ENCODE measurements around the gene EHD1.

EHD1 gene

DNA sequence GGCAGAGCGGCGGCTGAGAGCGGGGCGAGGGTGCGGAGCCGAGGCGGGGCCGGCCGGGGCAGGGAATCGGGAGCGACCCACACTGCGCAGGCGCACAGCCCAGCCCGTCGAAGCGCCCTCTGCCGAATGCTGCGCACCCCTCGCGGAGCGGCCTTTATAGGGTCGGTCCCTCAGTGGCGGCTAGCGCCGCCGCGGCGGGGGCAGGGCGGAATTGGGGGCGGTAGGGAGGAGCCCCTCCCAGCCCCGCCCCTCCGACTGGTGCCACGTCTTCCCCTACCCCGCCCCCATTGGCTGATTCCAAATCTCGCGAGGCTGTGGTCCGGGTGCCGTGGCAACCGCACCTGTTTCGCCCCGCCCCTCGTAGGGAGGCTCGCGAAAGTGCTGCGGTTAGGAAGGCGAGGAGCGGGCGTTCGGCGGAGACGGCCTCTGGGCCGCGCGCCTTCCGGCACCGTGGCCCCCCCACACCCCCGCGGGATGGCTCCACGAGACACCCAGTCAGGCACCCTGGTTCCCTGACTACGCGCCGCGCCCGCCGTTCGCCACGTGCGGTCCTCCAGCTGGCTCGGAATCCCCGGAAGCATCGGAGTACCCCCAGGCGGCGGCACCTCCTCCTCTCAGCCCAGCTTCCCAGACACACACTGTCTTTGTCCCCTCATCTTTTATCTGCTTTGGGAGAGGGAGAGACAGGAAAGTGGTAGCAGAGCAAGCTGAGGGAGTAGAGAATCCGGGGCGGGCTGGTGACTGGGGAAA is at the start of gene EHD1:
Gene EHD1 (minus strand): TSS at position 128 of the 750 bp plus-strand sequence. CDS start 157 bp downstream, outside the sequence.
- DNase-seq, result peak; percentile 99

DNA sequence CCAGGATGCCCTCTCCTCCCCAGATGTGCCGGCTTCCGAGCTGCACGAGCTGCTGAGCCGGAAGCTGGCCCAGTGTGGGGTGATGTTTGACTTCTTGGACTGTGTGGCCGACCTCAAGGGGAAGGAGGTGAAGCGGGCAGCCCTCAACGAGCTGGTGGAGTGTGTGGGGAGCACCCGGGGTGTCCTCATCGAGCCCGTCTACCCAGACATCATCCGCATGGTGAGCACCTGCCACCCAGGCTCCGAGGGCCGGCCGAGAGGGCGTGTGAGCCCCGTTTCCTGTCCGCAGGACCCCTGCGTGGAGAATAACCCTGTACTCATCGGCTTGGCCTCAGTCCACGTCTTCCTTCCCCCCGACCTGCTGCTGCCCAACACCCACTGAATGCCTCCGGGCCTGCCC is 48.3 kb upstream of the EHD1 start:
- no peak for DNase-seq

DNA sequence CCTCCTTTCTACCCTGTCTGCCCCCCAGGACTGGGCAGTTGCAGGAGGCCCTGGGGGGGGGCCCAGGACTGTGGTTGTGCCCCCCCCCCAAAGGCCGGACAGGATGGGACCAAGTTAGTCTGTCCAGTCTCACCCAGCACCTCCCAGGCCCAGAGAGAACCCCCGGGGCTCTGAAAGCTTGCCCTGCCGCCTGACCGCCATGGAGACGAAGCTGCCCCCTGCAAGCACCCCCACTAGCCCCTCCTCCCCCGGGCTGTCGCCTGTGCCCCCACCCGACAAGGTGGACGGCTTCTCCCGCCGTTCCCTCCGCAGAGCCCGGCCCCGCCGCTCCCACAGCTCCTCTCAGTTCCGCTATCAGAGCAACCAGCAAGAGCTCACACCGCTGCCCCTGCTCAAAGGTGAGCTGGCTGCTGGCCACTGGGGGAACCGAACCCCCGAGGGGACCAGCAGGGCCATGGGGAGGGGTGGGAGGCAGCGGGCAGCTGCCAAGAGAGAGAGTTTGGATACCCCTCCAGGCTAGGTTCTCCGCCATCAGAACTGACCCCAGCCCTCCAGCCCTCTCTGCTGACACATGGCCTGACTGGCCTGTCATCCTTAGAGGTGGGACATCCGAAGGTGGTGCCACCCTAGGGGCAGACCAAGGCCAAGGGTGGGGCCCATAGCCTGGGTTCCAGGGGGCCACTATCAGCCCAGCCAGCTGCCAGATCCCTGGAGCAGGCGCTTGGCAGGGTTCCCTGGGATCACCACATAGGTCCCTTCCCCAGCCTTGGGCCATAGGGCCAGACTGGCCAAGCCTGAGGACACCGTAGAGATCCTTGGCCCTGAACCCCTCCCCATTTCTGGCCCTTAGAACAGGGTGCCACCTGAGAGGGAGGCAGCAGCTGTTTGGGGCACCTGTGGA is 47.4 kb upstream of the EHD1 start:
- no peak for DNase-seq

DNA sequence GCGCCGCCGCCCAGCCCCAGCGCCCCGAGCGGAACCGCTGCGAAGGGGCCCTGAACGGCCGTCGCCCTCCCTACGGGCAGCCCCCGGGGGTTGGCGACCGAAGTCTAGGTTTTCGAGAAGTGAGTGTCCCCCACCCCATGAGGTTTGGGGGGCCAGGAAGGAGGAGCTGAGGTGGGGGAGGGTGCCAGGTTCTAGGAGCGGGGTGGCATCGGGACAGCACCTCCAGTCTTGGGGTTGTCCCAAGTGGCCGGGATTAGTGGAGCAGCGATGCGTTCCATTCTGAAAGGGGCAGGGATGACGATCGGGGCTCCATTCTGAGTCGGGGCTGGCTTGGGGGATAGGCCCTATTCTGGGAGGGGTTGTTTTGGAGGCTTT is 46.5 kb upstream of the EHD1 start:
- no peak for DNase-seq

DNA sequence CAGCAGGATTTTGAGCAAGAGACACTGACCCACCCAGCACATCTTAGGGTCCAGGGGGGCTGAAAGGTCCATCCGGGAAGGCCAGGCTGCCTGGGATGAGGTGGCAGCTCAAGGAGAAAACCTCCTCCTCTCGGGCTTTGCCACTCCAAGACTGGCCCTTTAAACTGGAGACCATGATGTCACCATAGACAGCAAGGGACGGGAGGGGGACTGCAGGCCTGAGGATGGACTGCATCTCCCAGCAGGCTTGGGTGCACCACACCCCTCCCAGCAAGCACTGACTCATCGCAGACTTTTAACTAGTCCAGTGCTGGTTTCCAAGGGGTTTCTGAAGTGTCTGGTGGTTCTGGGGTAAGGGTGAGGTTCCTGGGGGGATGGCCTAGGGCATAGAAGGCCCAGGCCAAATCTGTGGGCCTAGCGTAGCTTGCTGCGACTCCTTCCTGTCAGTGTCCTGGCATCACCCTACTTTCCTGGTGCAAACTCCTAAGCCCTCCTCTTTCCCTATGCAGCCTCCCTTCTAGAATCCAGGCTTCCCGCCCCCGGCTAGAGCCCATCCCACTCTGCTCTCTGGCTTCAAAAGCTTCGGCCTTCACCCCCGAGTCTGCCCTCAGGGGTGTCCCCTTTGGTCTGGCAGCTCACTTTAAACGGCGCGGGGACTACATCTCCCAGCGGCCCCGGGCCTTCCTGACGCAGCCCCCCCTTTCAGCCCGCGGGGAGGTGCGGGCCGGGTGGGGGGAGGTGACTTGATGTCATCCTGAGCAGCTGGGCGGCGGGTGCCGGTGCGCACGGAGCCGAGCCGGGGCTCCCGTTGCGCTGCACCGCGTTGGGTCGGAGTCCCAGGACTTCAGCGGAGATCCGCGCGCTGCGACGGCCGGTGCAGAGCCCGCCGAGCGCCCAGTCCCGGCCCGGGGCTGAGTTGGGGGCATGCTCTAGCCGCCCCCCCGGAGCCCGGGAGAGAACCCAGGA is 45.8 kb upstream of the EHD1 start, which contains the start of gene PPP2R5B:
Gene PPP2R5B (plus strand): TSS at position 746 of the 966 bp plus-strand sequence. CDS start 1,046 bp downstream, outside the sequence.
- peak; percentile 95 for DNase-seq

DNA sequence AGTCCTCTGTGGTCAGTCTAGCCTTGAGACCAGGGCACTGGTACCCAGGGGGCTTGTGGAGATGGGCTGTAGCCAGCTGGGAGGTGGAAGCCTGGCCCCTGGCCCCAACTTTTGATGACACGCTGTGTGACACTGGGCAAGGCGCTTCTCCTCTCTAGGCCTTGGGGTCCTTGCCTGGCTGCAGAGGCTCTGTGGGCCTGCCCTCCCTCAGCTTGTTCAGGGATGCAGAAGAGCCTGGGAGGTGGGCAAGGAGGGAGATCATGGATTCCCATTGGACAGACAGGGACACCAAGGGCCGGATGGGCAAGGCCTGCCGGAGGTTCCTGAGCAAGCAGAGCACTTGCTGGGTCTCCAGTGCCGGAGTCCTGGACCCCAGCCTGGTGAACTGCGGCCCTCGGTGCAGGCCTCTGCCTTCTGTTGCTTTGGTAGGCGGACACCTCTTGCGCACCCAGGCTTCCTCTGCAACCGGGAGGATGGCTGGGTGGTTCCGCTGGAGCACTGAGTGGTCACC is 44.8 kb upstream of the EHD1 start:
- no peak for DNase-seq

DNA sequence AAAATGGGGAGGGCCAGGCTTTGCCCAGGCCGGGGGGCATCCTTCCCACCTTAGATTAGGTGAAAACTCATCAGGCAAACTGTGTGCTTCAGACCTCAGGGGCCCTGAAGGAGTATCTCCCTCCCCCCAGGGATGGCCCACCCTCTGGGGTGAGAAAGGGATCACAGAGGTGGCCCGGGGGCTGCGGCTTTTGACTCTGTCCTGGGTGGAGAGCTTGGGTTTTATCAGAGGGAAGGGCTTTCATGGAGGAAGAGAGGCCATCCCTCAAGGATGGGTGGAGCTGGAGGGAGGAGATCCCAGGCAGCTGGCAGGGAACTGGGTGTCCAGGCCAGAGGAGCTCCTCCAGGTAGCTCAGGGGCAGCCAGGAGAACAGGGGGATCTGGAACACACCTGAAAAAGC is 43.0 kb upstream of the EHD1 start:
- DNase-seq, result no peak

DNA sequence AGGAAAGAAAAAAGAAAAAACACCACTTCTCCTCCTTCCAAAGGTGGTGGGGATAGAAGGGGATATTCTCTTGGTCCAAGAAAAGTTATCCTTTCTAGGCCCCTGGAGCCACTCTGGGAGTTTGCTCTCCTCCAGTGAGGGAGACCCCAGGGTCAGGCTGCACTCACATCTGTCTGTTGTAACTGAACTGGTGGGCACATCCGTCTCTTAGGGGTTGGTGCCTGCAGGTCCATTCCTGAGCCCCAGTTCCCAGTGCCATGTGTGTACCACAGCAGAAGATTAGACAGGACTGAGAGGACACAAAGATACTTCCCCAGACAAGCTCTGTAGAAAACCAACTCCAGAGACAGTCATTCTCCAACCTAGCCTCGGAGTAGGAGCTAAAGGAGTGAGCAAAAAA is 41.7 kb upstream of the EHD1 start:
- no peak for DNase-seq

DNA sequence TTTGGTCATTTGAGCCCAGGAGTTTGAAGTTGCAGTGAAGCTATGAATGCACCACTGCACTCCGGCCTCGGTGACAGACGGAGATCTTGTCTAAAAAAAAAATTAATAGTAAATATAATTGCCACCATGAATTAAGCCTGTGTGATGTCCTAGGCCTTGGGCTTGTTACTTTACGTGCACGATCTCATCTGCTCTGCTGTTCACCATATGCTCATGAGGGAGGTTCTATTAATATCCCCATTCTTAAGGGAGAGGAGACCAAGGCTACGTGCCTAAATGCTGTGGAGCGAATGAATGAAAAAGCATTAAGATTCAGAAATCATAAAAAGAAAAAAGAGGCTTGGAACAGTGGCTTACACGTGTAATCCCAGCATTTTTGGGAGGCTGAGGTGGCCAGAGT is 41.2 kb upstream of the EHD1 start:
- no peak for DNase-seq

DNA sequence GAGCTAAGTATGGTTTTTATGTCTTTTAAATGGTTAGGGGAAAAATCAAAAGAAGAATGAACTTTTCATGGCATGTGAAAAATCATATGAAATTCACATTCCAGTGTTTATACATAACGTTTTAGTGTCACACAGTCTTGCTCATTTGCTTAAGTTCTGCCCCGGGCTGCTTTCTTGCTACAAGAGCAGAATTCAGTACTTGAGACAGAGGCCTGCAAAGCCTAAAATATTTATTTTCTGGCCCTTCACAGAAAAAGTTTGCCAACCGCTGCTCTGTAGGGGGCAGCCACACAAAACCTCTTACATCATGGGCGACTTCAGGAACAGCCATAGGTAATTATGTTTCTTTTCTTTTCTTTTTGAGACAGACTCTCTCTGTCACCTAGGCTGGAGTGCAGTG is 39.6 kb upstream of the EHD1 start:
- DNase-seq, result peak; percentile 34

DNA sequence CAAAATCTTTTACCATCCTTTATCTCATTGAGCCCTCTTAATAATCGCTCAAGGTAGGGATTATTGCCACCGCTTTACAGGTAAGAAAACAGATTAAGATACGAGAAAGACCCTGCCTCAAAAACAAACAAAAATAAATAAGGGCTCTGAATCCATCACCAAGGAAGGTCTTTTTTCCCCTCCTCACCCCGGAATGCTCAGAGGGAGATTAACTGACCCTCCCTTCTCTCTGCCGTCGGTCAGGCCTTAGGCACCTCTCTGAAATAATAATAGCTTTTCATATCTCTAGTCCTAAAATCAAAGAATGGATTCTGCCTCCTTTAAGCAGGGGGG is 39.2 kb upstream of the EHD1 start:
- no peak for DNase-seq

DNA sequence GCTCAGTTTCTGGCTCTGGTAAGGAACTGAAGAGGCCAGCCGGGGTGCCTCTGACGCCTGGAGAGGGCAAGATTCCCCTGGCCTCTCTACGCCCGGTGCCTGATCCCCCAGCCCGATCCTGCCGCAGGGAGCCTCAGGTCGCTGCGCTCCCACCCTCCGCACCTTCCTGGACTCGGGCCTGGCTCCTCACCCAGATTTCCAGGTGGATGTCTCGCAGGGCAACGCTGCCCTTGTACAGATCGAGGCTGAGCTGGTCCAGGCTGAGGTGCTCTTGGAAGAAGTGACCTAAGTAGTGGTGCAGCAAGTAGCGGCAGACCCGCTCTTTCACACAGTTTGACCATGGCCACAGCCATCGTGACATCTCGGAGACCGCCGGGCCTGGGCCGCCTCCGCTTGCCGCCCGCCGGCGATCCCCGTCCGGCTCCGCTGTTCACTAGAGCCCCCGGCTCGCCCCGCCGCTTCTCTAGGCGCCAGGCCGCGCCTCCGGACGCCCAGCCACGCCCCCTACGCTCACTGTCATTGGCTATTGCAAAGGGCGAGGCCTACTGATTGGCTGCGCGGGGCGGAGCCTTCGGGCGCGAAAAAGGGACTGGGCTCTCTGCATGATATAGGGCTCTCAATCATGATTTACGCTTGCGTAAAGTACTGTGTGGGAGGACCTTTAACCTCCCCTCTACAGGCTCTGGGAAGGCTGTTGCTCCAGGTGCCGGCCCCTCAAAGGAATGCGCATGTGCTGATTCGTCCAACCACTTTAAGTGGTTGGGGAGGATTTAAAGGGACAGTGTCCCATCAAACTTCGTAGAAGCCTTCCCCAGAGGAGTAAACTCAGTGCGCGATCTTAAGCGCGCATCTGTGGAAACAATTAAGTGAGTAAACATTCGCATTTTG is 38.6 kb upstream of the EHD1 start, which contains the start of gene ATG2A:
Gene ATG2A (minus strand): TSS at position 435 of the 888 bp plus-strand sequence. CDS start 74 bp downstream, at position 361.
- peak; percentile 99 for DNase-seq

DNA sequence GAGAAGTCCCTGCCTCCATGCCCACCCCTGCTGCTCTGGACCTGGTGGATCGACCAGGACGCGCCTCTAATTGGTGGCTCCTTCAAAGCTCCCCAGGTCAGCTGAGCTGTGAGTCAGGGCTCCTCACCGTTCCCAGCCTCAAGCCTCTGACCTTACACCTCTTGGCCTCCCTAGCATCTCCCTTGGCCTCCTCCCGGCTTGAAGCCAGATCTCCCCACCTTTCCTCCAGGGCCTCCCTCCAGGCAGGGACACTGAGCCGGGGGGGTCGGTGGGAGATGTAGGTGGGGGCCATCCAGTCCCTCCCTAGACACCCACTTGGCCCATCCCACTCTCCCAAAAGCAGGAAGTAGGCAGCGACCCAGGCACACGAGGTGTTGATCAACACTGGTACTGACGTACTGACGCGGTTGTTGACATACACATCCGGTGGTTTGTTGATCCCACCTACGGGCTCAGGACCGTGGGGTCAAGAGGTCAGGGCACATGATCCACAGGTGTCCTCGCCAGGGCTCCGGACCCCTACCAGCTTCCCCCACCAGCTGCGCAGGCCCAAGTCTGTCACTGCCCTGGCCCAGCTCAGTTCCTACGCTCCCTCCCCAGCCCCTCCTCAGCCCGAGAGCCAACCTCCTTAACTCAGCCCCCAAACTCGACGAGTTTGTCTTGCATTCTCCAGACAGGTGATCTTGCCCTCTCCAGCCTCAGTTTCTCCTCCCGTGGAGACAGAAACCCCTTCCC is 37.8 kb upstream of the EHD1 start:
- no peak for DNase-seq

DNA sequence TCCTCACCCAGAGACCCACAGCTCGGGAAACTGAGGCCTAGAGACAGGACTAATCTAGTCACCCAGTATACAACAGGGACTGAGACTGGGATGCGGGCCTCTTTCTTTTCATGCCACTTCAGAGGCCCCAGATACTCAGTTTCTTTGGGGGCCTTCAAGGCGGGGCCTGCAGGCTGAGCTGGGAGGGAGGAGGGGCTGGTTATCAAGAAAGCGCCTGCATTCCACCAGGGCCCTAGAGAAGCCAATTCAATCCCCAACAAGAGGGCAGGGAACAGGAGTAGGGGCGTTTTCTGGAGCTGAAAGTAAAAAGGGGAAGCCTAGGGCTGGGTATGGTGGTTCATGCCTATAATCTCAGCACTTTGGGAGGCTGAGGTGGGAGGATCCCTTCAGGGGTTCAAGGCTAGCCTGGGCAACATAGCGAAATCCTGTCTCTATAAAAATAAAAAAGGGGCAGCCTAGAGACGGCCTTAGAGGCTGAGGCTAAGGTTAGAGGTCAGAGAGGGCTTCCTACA is 37.0 kb upstream of the EHD1 start:
- DNase-seq, result no peak

DNA sequence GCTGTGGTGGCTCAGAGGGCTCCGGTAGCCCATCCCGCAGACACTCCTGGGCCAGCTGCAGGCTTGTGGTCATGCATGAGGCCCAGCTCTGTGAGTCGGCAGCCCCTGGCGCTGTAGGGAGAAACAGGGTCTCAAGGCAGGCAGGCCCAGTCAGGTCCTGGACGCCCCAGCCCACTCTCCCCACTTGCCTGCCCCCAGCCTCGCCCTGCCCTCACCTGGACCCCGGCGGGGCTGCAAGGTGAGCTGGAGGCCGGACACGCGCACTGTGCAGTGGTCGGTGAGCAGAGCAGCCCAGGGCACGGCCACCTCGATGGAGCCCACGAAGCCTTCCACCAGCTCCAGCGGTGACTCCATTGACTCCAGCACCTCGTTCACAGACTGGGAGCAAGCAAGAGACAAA is 35.7 kb upstream of the EHD1 start:
- DNase-seq, result no peak

DNA sequence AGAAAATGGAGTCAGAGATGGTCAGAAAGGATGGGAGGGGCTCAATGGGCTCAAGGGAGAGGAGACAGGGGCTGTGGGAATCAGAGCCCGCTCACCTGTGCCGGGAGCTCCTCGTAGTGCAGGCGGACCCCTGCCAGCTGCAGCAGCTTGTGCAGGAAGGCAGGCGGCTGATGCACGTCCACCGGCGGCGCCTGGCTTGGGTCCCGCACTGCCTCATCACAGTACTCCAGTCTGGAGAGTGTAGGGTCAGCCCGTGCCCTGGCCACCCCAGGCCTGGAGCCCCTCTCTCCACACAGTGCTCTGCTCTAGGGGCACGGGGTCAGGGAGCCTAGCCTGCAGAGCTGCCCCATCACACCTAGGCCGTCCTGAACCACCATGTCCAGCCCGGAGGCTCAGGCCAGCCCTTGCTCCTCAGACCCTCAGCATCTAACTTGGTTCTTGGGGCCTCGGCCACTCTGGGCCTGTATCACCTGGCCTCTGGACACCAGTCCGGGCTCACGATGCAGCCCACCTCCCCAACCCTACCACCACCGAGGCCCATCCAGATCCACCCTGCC is 34.8 kb upstream of the EHD1 start:
- DNase-seq, result no peak

DNA sequence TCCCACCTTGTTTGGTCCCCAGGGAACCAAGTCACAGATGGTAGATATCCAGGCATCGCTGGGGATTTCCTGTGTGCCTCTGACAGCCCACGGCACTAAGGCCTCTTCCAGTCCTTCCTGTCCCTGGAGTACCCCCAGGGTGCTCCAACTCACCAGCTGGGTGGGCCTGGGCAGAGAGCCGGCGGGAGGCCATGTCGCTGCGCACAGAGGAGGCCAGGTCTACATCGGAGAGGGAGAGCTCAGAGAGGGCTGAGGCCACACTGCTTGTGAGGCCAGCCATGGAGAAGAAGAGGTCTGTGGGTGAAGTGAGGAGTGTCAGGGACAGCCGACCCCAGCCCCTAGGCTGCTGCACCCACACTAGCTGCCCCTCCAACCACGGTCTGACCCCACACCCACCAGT is 33.3 kb upstream of the EHD1 start:
- no peak for DNase-seq

DNA sequence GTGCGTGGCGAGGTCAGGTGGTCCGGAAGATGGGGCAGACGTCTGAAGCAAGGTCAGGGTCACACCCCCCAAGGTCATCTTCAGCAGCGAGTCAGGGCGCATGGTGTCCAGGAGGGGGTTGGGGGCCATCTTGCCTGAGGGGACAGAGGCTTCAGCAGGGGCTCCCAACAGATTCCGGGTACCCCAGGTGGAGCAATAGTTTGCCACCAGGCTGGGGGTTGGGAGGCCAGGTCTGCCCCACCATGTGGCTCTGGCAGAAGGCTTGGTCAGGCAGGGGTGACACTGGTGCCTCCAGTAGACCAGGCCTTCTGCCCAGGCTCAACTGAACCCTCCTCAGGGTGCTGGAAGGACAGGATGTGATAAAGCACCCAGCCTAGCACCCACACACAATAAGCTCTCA is 32.7 kb upstream of the EHD1 start:
- no peak for DNase-seq

DNA sequence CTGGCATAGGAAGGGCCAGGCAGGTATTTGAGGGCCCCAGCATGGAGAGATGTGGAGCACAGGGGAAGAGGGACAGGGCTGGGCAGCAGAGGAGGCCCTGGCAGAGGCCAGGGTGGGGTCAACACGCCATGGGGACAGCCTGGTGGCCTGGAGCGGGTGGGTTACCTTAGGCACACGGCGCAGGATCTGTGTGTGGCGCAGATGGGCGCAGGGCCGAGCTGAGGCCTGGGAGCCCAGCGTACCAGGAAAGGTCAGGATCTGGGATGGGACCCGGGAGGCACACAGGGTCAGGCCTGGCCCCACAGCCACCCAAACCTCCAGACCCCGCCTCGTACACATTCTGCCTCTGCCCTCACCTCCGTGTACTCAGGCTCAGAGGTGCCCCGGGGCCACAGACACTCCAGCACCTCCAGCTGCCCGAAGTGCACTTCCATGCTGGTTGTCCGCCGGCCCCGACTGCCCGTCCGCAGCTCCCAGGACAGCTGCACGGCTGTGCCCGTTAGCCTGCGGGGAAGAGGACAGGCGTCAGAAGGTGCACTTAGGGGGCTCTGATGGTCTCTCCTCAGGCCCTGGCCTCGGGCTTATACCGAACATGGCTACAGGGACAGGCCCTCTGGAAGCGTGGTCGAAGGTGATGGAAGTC is 32.2 kb upstream of the EHD1 start:
- no peak for DNase-seq

Measured in left hindlimb (tissue), 1 donor.